Stimulated activated CD8-positive, alpha-beta memory T cell treated with anti-CD3 and anti-CD28 coated beads, Interleukin-4, amount 100 ng/mL, for 48 hours (primary cell): ENCODE data around the gene LRRC43.
"Not testable (repeated sequence)": the region's sequence is repeated elsewhere in the genome, so short reads cannot be mapped to it uniquely, and the experiment has no call there.

Experiments used
- DNase-seq: peaks from one replicate; pipeline ENCODE4 v3.0.0-alpha.2; 2020

LRRC43 gene

GRCh38 chr12:122159882-122160281, 23.0 kb upstream of the LRRC43 start:
- DNase-seq, result no peak

DNA sequence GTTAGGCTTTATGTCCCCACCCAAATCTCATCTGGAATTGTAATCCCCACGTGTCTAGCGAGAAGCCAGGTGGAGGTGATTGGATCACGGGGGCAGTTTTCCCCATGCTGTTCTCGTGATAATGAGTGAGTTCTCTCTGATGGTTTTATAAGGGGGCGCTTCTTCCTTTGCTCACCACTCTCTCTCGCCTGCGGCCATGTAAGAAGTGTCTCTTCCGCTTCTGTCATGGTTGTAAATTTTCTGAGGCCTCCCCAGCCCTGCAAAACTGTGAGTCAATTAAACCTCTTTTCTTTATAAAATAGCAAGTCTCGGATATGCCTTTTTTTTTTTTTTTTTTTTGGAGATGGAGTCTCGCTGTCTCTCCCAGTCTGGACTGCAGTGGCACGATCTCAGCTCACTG, 22.2 kb upstream of the LRRC43 start:
- no peak for DNase-seq

DNA sequence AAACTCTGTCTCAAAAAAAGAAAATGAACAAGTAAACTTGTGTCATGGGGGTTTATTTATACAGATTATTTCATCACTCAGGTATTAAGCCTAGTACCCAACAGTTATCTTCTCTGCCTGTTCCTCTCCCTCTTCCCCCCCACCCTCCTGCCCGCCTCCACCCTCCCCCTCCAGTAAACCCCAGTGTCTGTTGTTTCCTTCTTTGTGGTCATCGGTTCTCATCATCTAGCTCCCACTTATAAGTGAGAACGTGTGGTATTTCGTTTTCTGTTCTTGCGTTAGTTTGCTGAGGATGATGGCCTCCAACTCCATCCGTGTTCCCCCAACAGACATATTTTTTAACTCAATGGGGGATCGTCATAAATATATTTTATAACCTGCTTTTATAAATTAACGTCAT, 21.2 kb upstream of the LRRC43 start:
- no peak for DNase-seq

DNA sequence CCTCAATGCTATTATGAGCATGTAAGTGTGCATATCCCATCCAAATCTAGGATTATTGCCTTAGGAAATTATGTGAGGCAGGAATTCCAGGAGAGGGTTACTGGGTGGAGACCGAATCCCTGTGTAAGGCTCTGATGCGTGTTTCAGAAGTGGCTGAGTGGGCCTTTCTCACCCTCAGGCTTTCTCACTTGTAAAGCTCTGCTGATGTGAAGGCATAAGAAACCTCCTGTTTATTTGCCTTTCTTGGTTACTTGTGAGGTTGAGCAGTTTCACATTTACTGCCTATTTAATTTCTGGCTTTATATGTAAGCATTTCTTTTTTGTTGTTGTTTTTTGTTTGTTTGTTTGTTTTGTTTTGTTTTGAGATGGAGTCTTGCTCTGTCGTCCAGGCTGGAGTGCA, 19.9 kb upstream of the LRRC43 start:
- DNase-seq, result no peak

- DNase-seq, result peak; percentile 83
These were observed 16.2 kb upstream of the LRRC43 start for GRCh38 chr12:122166422-122167349.

GRCh38 chr12:122167356-122167925, 15.5 kb upstream of the LRRC43 start:
- no peak for DNase-seq

- no peak for DNase-seq
These were observed 14.4 kb upstream of the LRRC43 start for GRCh38 chr12:122168492-122168891.

DNA sequence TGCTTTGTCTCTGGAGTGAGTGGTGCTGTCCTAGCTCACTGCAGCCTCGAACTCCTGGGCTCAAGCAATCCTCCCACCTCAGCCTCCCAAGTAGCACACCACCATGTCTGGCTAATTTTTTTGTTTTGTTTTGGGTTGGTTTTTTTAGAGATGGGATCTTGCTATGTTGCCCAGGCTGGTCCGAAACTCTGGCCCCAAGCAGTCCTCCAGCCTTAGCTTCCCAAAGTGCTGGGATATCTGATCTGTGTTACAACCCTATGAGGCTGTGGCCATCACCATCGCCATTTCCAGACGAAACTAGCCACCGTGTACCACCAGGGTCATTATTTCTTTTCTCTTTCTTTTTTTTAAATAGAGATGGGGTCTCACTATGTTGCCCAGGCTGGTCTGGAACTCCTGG, 11.5 kb upstream of the LRRC43 start:
- DNase-seq, result no peak

DNA sequence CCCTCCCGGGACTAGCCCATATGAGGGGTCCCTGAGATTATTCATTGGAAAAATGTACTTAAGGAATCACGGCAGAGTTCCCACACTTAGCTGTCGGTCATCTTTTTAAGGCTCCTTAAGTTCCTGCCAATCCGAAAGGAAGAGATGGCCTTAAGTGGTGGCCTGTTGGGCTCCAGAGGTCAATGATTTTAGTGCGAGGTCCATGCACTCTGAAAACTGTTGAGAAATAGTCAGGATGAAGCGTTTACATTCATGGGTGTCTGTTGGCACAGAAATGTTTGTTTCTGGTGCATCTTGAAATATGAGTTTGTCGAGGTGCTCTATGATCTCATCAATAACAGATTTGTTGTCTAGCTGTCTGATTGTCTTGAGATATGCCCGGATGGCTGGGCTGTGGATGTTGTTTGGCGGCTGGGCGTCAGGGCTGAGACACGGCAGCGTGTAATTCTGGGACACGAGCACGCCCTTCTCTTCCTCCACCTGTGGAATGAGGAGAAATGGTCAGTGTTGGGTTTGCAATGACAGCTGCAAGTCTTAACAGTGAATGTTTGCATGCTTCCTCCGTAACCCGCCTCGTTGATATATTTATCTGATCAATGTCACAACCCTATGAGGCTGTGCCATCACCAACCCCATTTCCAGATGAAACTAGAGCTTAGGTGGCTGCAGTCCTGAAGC, 10.5 kb upstream of the LRRC43 start:
- no peak for DNase-seq

DNA sequence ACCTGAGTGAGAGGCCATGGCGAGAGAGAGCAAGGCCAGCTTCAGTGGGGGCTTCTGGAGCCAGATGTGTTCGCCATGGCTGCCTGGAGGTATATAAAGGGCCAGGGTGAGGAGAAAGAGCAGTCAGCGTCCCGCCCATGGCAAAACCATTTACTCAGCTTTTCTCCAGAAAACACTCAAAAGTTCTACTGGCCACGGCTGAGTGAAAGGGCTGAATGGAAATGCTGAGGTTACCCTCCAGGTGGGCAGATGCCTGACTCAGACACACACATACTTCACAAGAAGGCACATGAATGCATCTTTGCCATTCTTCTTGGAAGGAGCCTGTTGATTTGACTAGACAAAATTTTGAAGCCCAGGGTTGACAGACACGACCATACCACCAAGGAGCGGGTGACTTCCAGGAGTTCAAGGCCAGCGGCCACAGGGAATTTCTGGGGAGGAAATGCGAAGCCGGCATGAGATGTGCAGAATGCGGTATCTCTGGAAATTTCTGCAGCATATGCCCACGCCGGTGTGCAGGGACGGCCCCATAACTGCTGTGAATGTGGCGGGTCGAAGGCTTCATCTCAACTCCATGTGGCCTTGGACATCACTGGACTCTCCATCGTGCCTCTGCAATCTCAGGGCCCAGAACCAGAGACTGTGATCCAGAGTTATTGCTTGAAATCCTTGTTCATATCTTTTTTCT, 8.6 kb upstream of the LRRC43 start, which contains the start of gene IL31:
TSS of gene IL31 (minus strand) at position 67 of the 691 bp plus-strand sequence. CDS start at position 18, 49 bp downstream.
- peak; percentile 69 for DNase-seq

GRCh38 chr12:122176473-122176872, 6.5 kb upstream of the LRRC43 start:
- not testable (repeated sequence) for DNase-seq

DNA sequence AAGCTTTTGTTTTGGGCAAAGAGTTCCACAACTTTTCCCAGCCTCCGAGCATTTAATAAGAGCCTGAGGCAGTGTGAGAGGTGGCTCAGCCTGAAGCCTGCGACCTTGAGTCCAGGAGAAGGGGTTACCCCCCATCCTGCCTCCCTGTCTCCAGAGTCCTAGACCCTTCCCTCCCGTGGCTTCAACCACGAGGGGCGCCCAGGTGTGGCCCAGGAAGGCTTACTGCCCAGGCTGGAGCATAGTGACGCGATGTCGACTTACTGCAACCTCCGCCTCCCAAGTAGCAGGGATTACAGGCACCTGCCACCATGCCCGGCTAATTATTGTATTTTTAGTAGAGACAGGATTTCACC, 641 bp downstream of the LRRC43 start:
- DNase-seq, result no peak

- DNase-seq, result no peak
These were observed 1.6 kb downstream of the LRRC43 start for GRCh38 chr12:122184517-122184916.

DNA sequence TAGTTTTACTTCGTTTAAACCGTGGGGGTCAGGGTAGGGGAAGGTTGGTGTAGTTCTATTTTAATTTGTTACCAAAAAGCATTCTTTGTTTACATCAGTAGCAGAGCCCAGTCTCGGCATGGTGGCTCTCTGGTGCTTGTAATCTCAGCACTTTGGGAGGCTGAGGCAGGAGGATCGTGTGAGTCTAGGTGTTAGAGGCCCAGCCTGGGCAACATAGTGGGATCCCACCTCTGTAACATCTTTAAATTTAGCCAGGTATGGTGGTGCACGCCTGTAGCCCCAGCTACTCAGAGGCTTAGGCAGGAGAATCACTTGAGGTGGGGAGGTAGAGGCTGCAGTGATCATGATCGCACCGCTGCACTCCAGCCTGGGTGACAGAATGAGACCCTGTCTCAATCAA, 2.2 kb downstream of the LRRC43 start:
- no peak for DNase-seq

DNA sequence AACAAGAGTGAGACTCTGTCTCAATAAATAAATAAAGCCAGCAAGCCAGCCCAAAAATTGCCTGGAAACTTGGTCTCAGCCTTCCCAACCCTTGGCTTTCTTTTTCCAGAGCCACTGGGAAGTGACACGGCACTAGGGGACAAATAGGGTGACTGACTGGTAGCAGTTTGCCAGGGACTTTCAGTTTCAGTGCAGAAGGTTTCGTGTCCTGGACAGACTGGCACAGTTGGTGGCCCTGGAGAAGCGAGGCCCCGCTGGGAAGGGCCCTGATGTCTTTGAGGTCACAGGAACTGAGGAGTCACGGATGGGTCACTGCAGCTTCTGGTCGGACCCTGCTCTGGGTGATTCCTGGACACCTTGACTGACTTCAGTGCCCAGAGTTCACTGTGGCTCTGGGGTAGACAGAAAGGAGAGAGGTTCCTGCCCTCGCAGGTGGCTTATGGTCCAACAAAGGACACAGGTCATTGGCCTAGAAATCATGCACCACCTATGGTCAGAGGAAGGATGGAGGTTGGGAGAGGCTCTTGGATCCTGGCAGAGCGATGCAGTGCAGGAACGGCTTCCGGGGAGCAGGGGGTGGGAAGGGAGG, 2.7 kb downstream of the LRRC43 start:
- DNase-seq, result no peak

DNA sequence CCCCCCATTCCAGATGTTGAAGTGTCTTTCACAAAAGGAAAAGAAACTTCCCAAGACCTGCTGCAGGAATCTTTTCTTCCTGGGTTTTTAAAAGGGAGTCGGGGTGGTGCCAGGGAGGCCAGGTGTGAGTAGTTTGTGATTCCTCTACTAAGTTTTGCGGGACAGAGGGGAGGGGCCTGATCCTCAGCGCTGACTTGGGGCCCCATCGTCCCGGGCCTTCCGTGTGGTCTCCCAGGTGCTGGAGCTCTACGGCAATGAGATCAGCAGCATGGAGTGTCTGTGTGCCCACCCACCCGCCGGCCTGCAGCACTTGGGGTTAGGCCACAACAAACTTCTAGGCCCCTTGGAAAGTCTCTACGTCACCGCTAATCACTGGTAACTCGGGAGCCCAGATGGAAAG, 4.5 kb downstream of the LRRC43 start:
- DNase-seq, result no peak

DNA sequence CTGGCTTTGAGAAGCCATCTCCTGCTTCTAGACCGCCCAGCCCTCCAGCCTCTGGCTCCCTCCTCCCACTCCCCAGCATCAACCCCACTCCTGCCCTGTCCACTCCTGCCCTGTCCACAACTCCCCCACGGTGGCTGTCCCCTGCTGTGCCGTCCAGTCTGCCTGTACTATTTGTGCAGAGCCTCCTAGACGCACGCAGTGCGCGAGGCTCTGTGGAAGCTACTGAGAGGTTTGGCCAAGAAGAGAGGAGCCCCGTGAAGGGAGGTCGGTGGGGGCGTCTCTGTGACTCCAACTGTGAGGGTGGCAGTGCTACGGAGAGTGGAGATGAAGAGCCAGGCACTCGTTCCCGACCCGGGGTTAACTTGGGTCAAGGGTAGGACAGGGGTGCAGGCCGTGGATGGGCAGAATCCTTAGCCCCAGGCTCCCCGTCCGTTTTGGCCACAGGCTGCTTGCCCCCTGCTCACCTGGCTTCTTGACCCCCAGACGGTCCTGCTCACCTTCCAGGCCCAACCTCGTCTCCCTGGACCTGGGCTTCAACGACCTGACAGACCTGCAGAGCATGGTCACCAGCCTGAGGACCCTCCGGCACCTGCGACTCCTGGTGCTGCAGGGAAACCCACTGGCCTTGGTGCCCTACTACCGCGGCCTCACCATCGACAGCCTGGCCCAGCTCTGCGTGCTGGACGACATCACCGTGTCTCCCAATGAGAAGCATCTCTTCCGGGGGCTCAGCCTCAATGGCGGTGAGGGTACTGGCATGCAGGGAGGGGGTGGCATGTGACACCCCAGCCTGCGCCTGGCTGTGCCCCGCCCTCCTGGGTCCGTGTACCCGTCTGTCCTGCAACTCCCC, 6.9 kb downstream of the LRRC43 start:
- no peak for DNase-seq

DNA sequence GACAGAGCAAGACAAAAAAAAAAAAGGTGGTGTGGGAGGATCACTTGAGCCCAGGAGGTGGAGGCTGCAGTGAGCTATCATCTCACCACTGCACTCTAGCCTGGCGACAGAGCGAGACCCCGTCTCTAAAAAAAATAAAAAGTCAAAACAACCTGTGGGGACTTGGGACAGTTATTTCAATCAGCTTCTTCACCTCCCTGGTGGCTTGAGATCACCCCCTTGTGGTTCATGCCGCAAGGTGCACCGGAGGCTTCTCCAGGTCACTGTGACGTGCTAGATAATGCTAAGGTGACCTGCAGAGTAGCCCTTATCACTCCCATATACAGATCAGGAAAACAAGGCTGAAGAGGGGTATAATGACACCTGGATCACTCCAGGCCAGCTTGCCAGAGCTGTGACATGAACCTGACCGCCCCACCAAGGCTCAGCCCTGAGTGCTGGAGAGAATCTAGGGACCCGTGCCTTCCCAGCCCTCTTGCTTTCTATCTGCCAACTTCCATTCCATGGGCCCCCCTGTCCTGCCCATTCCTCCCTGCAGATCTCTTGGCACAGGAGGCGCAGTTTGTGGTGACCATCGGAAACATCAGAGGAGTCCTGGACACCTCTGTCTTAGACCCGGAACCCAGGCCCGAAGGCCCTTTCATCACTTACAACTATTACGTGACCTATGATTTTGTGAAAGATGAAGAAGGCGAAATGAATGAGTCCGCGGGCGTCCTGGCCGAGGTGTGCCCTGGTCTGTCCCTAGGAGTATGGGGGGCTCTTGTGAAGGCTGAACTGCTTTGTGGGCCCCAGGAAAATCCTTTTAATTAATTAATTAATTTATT, 8.1 kb downstream of the LRRC43 start:
- peak; percentile 86 for DNase-seq

DNA sequence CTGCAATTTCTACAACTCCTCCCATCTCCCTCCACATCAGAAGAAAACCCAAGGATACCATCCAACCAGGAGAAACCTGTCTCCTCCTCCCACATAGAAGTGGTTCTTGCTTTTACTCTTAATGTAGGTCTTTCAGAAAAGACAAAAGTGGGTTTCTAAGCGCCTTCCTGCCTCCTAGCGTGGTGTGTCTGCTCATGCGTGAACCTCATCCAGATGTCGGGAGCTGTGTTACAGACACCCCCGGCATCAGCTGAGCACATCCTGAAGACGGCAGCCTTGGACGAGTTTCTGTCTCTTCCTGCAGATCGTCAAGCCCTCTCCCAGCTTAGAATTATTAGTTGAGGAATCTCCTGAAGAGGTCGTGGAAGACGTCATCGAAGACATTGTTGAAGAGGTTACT, 9.5 kb downstream of the LRRC43 start:
- DNase-seq, result no peak

DNA sequence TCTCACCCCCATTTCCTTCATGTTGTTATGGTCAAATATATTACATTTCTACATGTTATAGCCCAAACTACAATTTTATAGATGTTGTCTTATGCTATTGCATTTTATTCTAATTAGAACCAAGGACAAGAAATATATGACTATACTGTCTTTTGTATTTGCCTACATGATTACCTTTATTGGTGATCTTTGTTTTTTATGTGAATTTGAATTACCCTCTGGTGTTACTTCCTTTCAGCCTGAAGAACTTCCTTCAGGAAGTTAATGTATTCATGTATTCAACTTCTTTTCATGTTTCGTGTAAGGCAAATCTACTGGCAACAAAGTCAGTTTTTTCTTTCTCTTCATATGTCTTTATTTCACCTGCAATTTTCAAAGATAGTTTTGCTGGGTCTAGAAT, 11.9 kb downstream of the LRRC43 start:
- DNase-seq, result no peak

DNA sequence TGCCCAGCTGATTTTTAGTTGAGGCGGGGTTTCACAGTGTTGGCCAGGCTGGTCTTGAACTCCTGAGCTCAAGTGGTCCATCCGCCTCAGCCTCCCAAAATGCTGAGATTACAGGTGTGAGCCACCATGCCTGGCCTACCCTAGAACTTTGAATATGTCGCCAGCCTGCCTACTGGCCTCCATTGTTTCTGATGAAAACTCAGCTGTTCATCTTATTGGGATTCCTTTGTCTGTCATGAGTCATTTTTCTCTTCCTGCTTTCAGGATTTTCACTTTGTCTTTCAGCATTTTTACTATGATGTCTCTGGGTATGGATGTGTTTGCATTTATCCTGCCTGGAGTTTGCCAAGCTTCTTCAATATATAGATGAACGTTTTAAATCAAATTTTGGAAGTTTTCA, 12.5 kb downstream of the LRRC43 start:
- DNase-seq, result no peak
